AG09309 (cell line): ENCODE measurements around the gene PDIA2.

ENCODE experiments used
- DNase-seq: peaks from one replicate; pipeline ENCODE4 v3.0.0-alpha.2; 2010; ENCODE audit warnings: low read depth
- H3K4me3 ChIP-seq: 2 replicates; pipeline ENCODE4 v1.5.1; 2011; ENCODE audit warnings: mild to moderate bottlenecking, low read depth, low read length, moderate library complexity; ENCODE audit not compliant: control insufficient read depth
- CTCF ChIP-seq: IDR thresholded peaks from 2 replicates; pipeline ENCODE4 v1.5.1; 2011; ENCODE audit warnings: mild to moderate bottlenecking, low read depth, low read length, inconsistent platforms; ENCODE audit not compliant: insufficient read depth, control insufficient read depth; ENCODE audit errors: missing control alignments

Gene PDIA2

GRCh38 chr16:286491-287297 is 3.7 kb downstream of the PDIA2 start:
- no peak for DNase-seq
- no peak overlapping the region for H3K4me3 ChIP-seq
- TF ChIP-seq CTCF = no peak

GRCh38 chr16:287298-287811 is 4.4 kb downstream of the PDIA2 start:
- DNase-seq = no peak
- H3K4me3 ChIP-seq = no peak overlapping the region
- no peak for TF ChIP-seq CTCF

GRCh38 chr16:287981-288920 is 5.3 kb downstream of the PDIA2 start:
- TF ChIP-seq CTCF = no peak
- DNase-seq = no peak
- H3K4me3 ChIP-seq = no peak overlapping the region

- no peak for DNase-seq
- no peak overlapping the region for H3K4me3 ChIP-seq
- TF ChIP-seq CTCF = no peak
Observed at GRCh38 chr16:289395-289997, 6.5 kb downstream of the PDIA2 start.

GRCh38 chr16:290015-290680 is 7.2 kb downstream of the PDIA2 start:
- no peak for DNase-seq
- no peak overlapping the region for H3K4me3 ChIP-seq
- no peak for TF ChIP-seq CTCF
